CD14-positive monocyte (primary cell): ENCODE data around the gene SIGLEC12. TPM values are rescaled to one million over a fixed set of nuclear protein-coding genes. Genes with fewer than 3 reads are reported as not detected.

Source experiments
- DNase-seq, 3 donors: peaks; one replicate each; pipeline ENCODE4 v3.0.0-alpha.2; 2011 to 2022
- H2AFZ ChIP-seq: 2 replicates; pipeline ENCODE4 v1.6.0; 2012; ENCODE audit warnings: mild to moderate bottlenecking, low read depth, low read length, inconsistent platforms; ENCODE audit not compliant: insufficient read depth, poor library complexity, severe bottlenecking
- H3K27ac ChIP-seq, 2 donors: 1 replicate in 1 of 2; 2 replicates in 1 of 2; pipeline ENCODE4 v1.5.1; 2012 to 2013; ENCODE audit warnings: low read length in 2 of 2, control low read depth in 1 of 2, inconsistent platforms in 1 of 2, low read depth in 1 of 2, mild to moderate bottlenecking in 1 of 2
- H3K27me3 ChIP-seq, 2 donors: one replicate each; pipeline versions ENCODE4 v1.6.0 to v1.6.1; 2011 to 2013; ENCODE audit warnings: low read length in 2 of 2; ENCODE audit not compliant: control insufficient read depth in 2 of 2, insufficient read depth in 2 of 2
- H3K36me3 ChIP-seq, 2 donors: replicated peaks in 1 of 2; 1 replicate in 1 of 2; 2 replicates in 1 of 2; pipeline versions ENCODE4 v1.5.1 to v1.6.1; 2012 to 2013; ENCODE audit warnings: low read length in 2 of 2, control low read depth in 1 of 2, inconsistent platforms in 1 of 2, mild to moderate bottlenecking in 1 of 2; ENCODE audit not compliant: insufficient read depth in 2 of 2, control insufficient read depth in 1 of 2
- H3K4me1 ChIP-seq, 2 donors: 1 replicate in 1 of 2; 2 replicates in 1 of 2; pipeline versions ENCODE4 v1.5.1 to v1.6.1; 2012 to 2013; ENCODE audit warnings: low read length in 2 of 2, control low read depth in 1 of 2, inconsistent platforms in 1 of 2, mild to moderate bottlenecking in 1 of 2, moderate library complexity in 1 of 2; ENCODE audit not compliant: insufficient read depth in 2 of 2, control insufficient read depth in 1 of 2
- H3K4me2 ChIP-seq: replicated peaks from 2 replicates; pipeline ENCODE3; 2012; ENCODE audit warnings: low read length, moderate library complexity, mild to moderate bottlenecking; ENCODE audit not compliant: poor library complexity, severe bottlenecking; ENCODE audit errors: extremely low read depth
- H3K4me3 ChIP-seq, 3 experiments: fragments of 200-600 bp in 1 of 3; sonication (generic) in 1 of 3; replicated peaks in 1 of 3; 1 replicate in 2 of 3; 2 replicates in 1 of 3; pipeline ENCODE4 v1.5.1; 2011 to 2013; ENCODE audit warnings: low read length in 3 of 3, mild to moderate bottlenecking in 3 of 3, control low read depth in 2 of 3, low read depth in 2 of 3, inconsistent platforms in 1 of 3, moderate library complexity in 1 of 3
- H3K79me2 ChIP-seq: 2 replicates; pipeline ENCODE4 v1.6.0; 2012; ENCODE audit warnings: mild to moderate bottlenecking, control low read depth, inconsistent platforms, low read length, moderate library complexity; ENCODE audit not compliant: insufficient read depth
- H3K9ac ChIP-seq: 2 replicates; pipeline ENCODE4 v1.6.0; 2017; ENCODE audit warnings: low read length, mild to moderate bottlenecking; ENCODE audit not compliant: insufficient read depth, poor library complexity, severe bottlenecking
- H3K9me3 ChIP-seq, 2 donors: replicated peaks in 1 of 2; 1 replicate in 1 of 2; 2 replicates in 1 of 2; pipeline versions ENCODE4 v1.5.1 to v1.6.1; 2012 to 2013; ENCODE audit warnings: low read length in 2 of 2, control low read depth in 1 of 2; ENCODE audit not compliant: control insufficient read depth in 1 of 2, insufficient read depth in 1 of 2
- H4K20me1 ChIP-seq: 2 replicates; pipeline ENCODE4 v1.6.0; 2012; ENCODE audit warnings: mild to moderate bottlenecking, low read length, control low read depth, moderate library complexity; ENCODE audit not compliant: insufficient read depth
- H3K27ac Mint-ChIP-seq, 7 donors: one replicate each; pipeline ENCODE4 v1.8.0; 2020; ENCODE audit warnings: mild to moderate bottlenecking in 7 of 7, mixed read lengths in 7 of 7, moderate library complexity in 6 of 7, inconsistent platforms in 2 of 7
- H3K27me3 Mint-ChIP-seq, 3 donors: one replicate each; pipeline ENCODE4 v1.8.0; 2021 to 2022; ENCODE audit warnings: low read depth in 3 of 3, mild to moderate bottlenecking in 3 of 3, mixed read lengths in 3 of 3, moderate library complexity in 3 of 3, inconsistent platforms in 1 of 3
- H3K36me3 Mint-ChIP-seq, 2 donors: one replicate each; pipeline ENCODE4 v1.8.0; 2020; ENCODE audit warnings: mixed read lengths in 2 of 2, inconsistent platforms in 1 of 2, mild to moderate bottlenecking in 1 of 2
- H3K4me1 Mint-ChIP-seq: one replicate; pipeline ENCODE4 v1.8.0; 2020; ENCODE audit warnings: mild to moderate bottlenecking, mixed read lengths
- H3K4me3 Mint-ChIP-seq, 2 donors: one replicate each; pipeline ENCODE4 v1.8.0; 2020; ENCODE audit warnings: mild to moderate bottlenecking in 2 of 2, mixed read lengths in 2 of 2, moderate library complexity in 1 of 2
- H3K9me3 Mint-ChIP-seq, 7 donors: one replicate each; pipeline ENCODE4 v1.8.0; 2020 to 2022; ENCODE audit warnings: mixed read lengths in 7 of 7, mild to moderate bottlenecking in 6 of 7, moderate library complexity in 6 of 7, inconsistent platforms in 2 of 7
- CTCF ChIP-seq: fragments of 200-600 bp; IDR thresholded peaks from one replicate; pipeline ENCODE4 v1.8.0; 2022; ENCODE audit warnings: antibody characterized with exemption, mild to moderate bottlenecking
- WGBS: methylation state at CpG from one replicate; pipeline ENCODE4 v1.1.5; 2013; ENCODE audit warnings: missing lambda C conversion rate; ENCODE audit not compliant: insufficient coverage; 5-methylcytosine and 5-hydroxymethylcytosine counted together
- intact Hi-C, 2 donors: fragments of 100-400 bp; cut with micrococcal nuclease; formaldehyde crosslinking; loops; one replicate each; pipeline versions ENCODE4 v1.15.0 to v1.15.1; 2023
- polyA plus RNA-seq, 3 donors: library from polyadenylated mRNA; depleted of rRNA in 1 of 3; unstranded in 2 of 3; stranded (reverse) in 1 of 3; fragments of 300-500 nt in 2 of 3; fragments of >200 nt in 1 of 3; fragmentation: Illumina TruSeq in 2 of 3; gene quantifications; 1 replicate in 2 of 3; 2 replicates in 1 of 3; pipeline ENCODE4 v1.2.3, GENCODE V29; 2012 to 2021

The SIGLEC12 gene
- polyA plus RNA-seq, 3 donors = 0.24 to 1.8 (median 1.3) TPM

- Mint-ChIP-seq H3K4me1 (peaks cover 35% of the 10 kb centered on the region), H3K4me3 (peak overlapping the region in 1 of 2 donors; percentile 74), H3K27ac (no peak overlapping the region), H3K36me3 (peaks cover 0 to 9% of the 10 kb centered on the region in 2 donors), H3K27me3 (peaks cover 59 to 79% (median 70%) of the 10 kb centered on the region in 3 donors), H3K9me3 (peaks cover 0 to 10% (median 2%) of the 10 kb centered on the region in 7 donors)
- H3K9me3 ChIP-seq = no peaks in the 10 kb centered on the region
- no peak overlapping the region for H3K9ac ChIP-seq
- H2AFZ ChIP-seq = no peak overlapping the region
- DNase-seq = no peak
- no CpG with 5 or more reads among the region's 6 CpGs for WGBS
- TF ChIP-seq CTCF = no peak
- H3K4me3 ChIP-seq = no peak overlapping the region
- H3K4me2 ChIP-seq = no peak overlapping the region
- H4K20me1 ChIP-seq = no peaks in the 10 kb centered on the region
- intact Hi-C loops = no loop called here
- H3K27ac ChIP-seq = no peak overlapping the region
- H3K4me1 ChIP-seq = peaks cover 25 to 32% of the 10 kb centered on the region in 2 donors
- peaks cover 12 to 52% of the 10 kb centered on the region in 2 donors for H3K27me3 ChIP-seq
- no peaks in the 10 kb centered on the region for H3K36me3 ChIP-seq
- H3K79me2 ChIP-seq = no peaks in the 10 kb centered on the region
Measured at GRCh38 chr19:51544038-51544437, 42.4 kb upstream of the SIGLEC12 start.

- Mint-ChIP-seq H3K36me3 (peaks cover 0 to 4% of the 10 kb centered on the region in 2 donors), H3K27me3 (peaks cover 51 to 72% (median 63%) of the 10 kb centered on the region in 3 donors), H3K4me1 (peaks cover 25% of the 10 kb centered on the region), H3K9me3 (peaks cover 0 to 10% (median 0%) of the 10 kb centered on the region in 7 donors), H3K4me3 (peak overlapping the region in 1 of 2 donors; percentile 5), H3K27ac (peak overlapping the region in 1 of 7 donors; percentile 51)
- no peaks in the 10 kb centered on the region for H3K36me3 ChIP-seq
- no peaks in the 10 kb centered on the region for H4K20me1 ChIP-seq
- H3K4me1 ChIP-seq = peaks cover 22 to 23% of the 10 kb centered on the region in 2 donors
- no peaks in the 10 kb centered on the region for H3K9me3 ChIP-seq
- WGBS = 90% methylated on average over 5 of the region's 5 CpGs
- no peak for TF ChIP-seq CTCF
- no peak overlapping the region for H3K27ac ChIP-seq
- no peak overlapping the region for H3K4me3 ChIP-seq
- H3K4me2 ChIP-seq = no peak overlapping the region
- DNase-seq = no peak
- H3K27me3 ChIP-seq = peaks cover 9 to 45% of the 10 kb centered on the region in 2 donors
- no peak overlapping the region for H3K9ac ChIP-seq
- no peak overlapping the region for H2AFZ ChIP-seq
- intact Hi-C loops = no loop called here
- no peaks in the 10 kb centered on the region for H3K79me2 ChIP-seq
Measured at GRCh38 chr19:51542699-51543098, 41.1 kb upstream of the SIGLEC12 start.
